MCF 10A (cell line): ENCODE data around the gene MYO10. TPM values are rescaled to one million over a fixed set of nuclear protein-coding genes. Genes with fewer than 3 reads are reported as not detected.
A peak's percentile ranks its signal among the peaks of the same experiment; 100 is the strongest.

Experiments used
- BruUV-seq: library from RNA; stranded (reverse); fragments of 400-500 nt; replicated peaks from 2 replicates; lab custom pipeline; 2021; lab: Mats Ljungman, UMichigan
- CTCF ChIA-PET: fragments of 300-600 bp; sonication (Branson Sonifier 250); formaldehyde crosslinking; extraction: SDS; loops from one replicate; lab custom pipeline; 2021; ENCODE audit warnings: antibody characterized with exemption, inconsistent platforms; lab: Yijun Ruan, JAX
- POLR2A ChIA-PET: fragments of 300-600, 350-650 bp; sonication (Branson Sonifier 250); formaldehyde crosslinking; extraction: SDS; loops from one replicate; lab custom pipeline; 2020; ENCODE audit warnings: antibody characterized with exemption, inconsistent platforms; lab: Yijun Ruan, JAX
- DNase-seq: peaks from one replicate; pipeline ENCODE4 v3.0.0-alpha.2; 2018; ENCODE audit not compliant: unreplicated experiment
- H3K27ac Mint-ChIP-seq: one replicate; pipeline ENCODE4 v1.8.0; 2022; ENCODE audit warnings: mild to moderate bottlenecking, low read depth, mixed read lengths; ENCODE audit not compliant: unreplicated experiment
- H3K27me3 Mint-ChIP-seq: one replicate; pipeline ENCODE4 v1.8.0; 2022; ENCODE audit warnings: mixed read lengths; ENCODE audit not compliant: insufficient read depth, unreplicated experiment
- H3K36me3 Mint-ChIP-seq: one replicate; pipeline ENCODE4 v1.8.0; 2022; ENCODE audit warnings: mild to moderate bottlenecking, moderate library complexity, mixed read lengths; ENCODE audit not compliant: insufficient read depth, unreplicated experiment
- H3K4me1 Mint-ChIP-seq: one replicate; pipeline ENCODE4 v1.8.0; 2022; ENCODE audit warnings: mixed read lengths; ENCODE audit not compliant: insufficient read depth, unreplicated experiment
- H3K4me3 Mint-ChIP-seq: one replicate; pipeline ENCODE4 v1.8.0; 2022; ENCODE audit warnings: mild to moderate bottlenecking, moderate library complexity, mixed read lengths; ENCODE audit not compliant: unreplicated experiment
- H3K9me3 Mint-ChIP-seq: one replicate; pipeline ENCODE4 v1.8.0; 2022; ENCODE audit warnings: mixed read lengths; ENCODE audit not compliant: unreplicated experiment
- CTCF ChIP-seq: fragments of 200-600 bp; IDR thresholded peaks from one replicate; pipeline ENCODE4 v1.8.0; 2022; ENCODE audit warnings: antibody characterized with exemption, mild to moderate bottlenecking; ENCODE audit not compliant: unreplicated experiment
- intact Hi-C: fragments of 100-400 bp; cut with micrococcal nuclease; formaldehyde crosslinking; loops from 2 replicates; pipeline ENCODE4 v1.14.1; 2022
- total RNA-seq: library from RNA; stranded (reverse); gene quantifications from 2 replicates; pipeline ENCODE4 v1.2.3, GENCODE V29; 2022

The MYO10 gene
- total RNA-seq, 1 experiment from 2014 or later, result 35.7 TPM

GRCh38 chr5:16784843-16785791 lies 151.0 kb downstream of the MYO10 start:
- ChIA-PET CTCF (interaction anchor here (0.5 to 7.9 kb wide), 6 partner anchors 15 to 418 kb away, joined by 3 to 92 read pairs (median 4); no protein-coding TSS in a partner anchor), POLR2A (interaction anchor here (0.6 kb wide), 1 partner anchor 1343 kb away, joined by 3 read pairs; no protein-coding TSS in a partner anchor)
- H3K27me3 Mint-ChIP-seq, result no peaks in the 10 kb centered on the region
- H3K36me3 Mint-ChIP-seq, result peaks cover 14% of the 10 kb centered on the region
- no peaks in the 10 kb centered on the region for H3K9me3 Mint-ChIP-seq
- no peak overlapping the region for H3K27ac Mint-ChIP-seq
- H3K4me1 Mint-ChIP-seq, result peaks cover 25% of the 10 kb centered on the region
- DNase-seq, result peak; percentile 51
- intact Hi-C loops, result no loop called here
- BruUV-seq, result no TSS peak
- no peak for TF ChIP-seq CTCF
- no peak overlapping the region for H3K4me3 Mint-ChIP-seq

- no peak overlapping the region for H3K27ac Mint-ChIP-seq
- TF ChIP-seq CTCF, result no peak
- H3K36me3 Mint-ChIP-seq, result peaks cover 17% of the 10 kb centered on the region
- ChIA-PET CTCF (interaction anchor here (0.7 to 7.9 kb wide), 5 partner anchors 94 to 419 kb away, joined by 3 to 92 read pairs (median 5); no protein-coding TSS in a partner anchor), POLR2A (no interaction called here)
- H3K9me3 Mint-ChIP-seq, result no peaks in the 10 kb centered on the region
- intact Hi-C loops, result no loop called here
- H3K4me1 Mint-ChIP-seq, result peaks cover 25% of the 10 kb centered on the region
- no peaks in the 10 kb centered on the region for H3K27me3 Mint-ChIP-seq
- BruUV-seq, result no TSS peak
- DNase-seq, result no peak
- H3K4me3 Mint-ChIP-seq, result no peak overlapping the region
Observed at GRCh38 chr5:16784088-16784487, 152.0 kb downstream of the MYO10 start.

- H3K36me3 Mint-ChIP-seq, result peaks cover 21% of the 10 kb centered on the region
- H3K4me1 Mint-ChIP-seq, result peaks cover 9% of the 10 kb centered on the region
- H3K9me3 Mint-ChIP-seq, result no peaks in the 10 kb centered on the region
- ChIA-PET CTCF (interaction anchor here (0.6 to 3.1 kb wide), 4 partner anchors 9 to 408 kb away, joined by 4 to 16 read pairs (median 8); no protein-coding TSS in a partner anchor), POLR2A (no interaction called here)
- DNase-seq, result no peak
- intact Hi-C loops, result no loop called here
- H3K27ac Mint-ChIP-seq, result no peak overlapping the region
- BruUV-seq, result no TSS peak
- no peaks in the 10 kb centered on the region for H3K27me3 Mint-ChIP-seq
- H3K4me3 Mint-ChIP-seq, result no peak overlapping the region
- TF ChIP-seq CTCF, result no peak
Observed at GRCh38 chr5:16781828-16782626, 154.1 kb downstream of the MYO10 start.
